Left lung (tissue), 10 donors: ENCODE measurements around the gene MTF1. TPM values are rescaled to one million over a fixed set of nuclear protein-coding genes. Genes with fewer than 3 reads are reported as not detected.

Experiments used
- ATAC-seq: fragments of 200-7000 bp; cut with Tn5 transposase; one replicate; pipeline ENCODE4 v1.9.1; 2020; ENCODE audit warnings: moderate library complexity
- DNase-seq, 4 donors: peaks; one replicate each; pipeline ENCODE4 v3.0.0-alpha.2; 2013 to 2020
- H3K27ac ChIP-seq, 2 donors: fragments of 200-600 bp; sonication (generic) in 1 of 2; one replicate each; pipeline versions ENCODE4 v1.5.0 to v1.8.0; 2020 to 2021
- H3K27me3 ChIP-seq, 2 donors: fragments of 200-600 bp; sonication (generic) in 1 of 2; one replicate each; pipeline versions ENCODE4 v1.5.0 to v1.8.0; 2020 to 2021
- H3K36me3 ChIP-seq, 2 donors: fragments of 200-600 bp; sonication (generic) in 1 of 2; one replicate each; pipeline versions ENCODE4 v1.5.0 to v1.8.0; 2020 to 2021
- H3K4me1 ChIP-seq, 2 donors: fragments of 200-600 bp; one replicate each; pipeline ENCODE4 v1.8.0; 2021
- H3K4me3 ChIP-seq, 2 donors: fragments of 200-600 bp; sonication (generic) in 1 of 2; one replicate each; pipeline versions ENCODE4 v1.5.0 to v1.8.0; 2020 to 2021; ENCODE audit warnings: mild to moderate bottlenecking in 1 of 2
- H3K9me3 ChIP-seq, 2 donors: fragments of 200-600 bp; sonication (generic) in 1 of 2; one replicate each; pipeline versions ENCODE4 v1.5.0 to v1.8.0; 2020 to 2021
- CTCF ChIP-seq, 2 donors: fragments of 200-600 bp; sonication (generic) in 1 of 2; IDR thresholded peaks; one replicate each; pipeline versions ENCODE4 v1.5.0 to v1.8.0; 2021; ENCODE audit warnings: antibody characterized with exemption in 2 of 2
- intact Hi-C, 2 donors: fragments of 100-400 bp; cut with DNase I; formaldehyde crosslinking; loops; one replicate each; pipeline versions ENCODE4 v1.11.2 to v1.14.2; 2022
- polyA plus RNA-seq, 6 donors: library from polyadenylated mRNA; unstranded; fragments of 120-200 nt; gene quantifications; one replicate each; pipeline ENCODE4 v1.2.1, GENCODE V29; 2013; ENCODE audit not compliant: insufficient read length in 6 of 6
- total RNA-seq, 2 donors: library from RNA; stranded (reverse); fragmentation: NEBNext Ultra II Directional; extraction: Animal tissue kit (Norgen Biotek cat#: 25700); gene quantifications; one replicate each; pipeline ENCODE4 v1.2.1, GENCODE V29; 2021
- donor health status: DM: no; HTN: yes; CAD: no.
- donor health status: DM: no; HTN: no; CAD: no.

Gene MTF1
- total and polyA plus RNA-seq, 8 donors = 7.5 to 37.4 (median 9.2) TPM

GRCh38 chr1:37851782-37852210 is 7.6 kb downstream of the MTF1 start:
- H3K9me3 ChIP-seq = no peaks in the 10 kb centered on the region
- no peak for DNase-seq
- no peak for TF ChIP-seq CTCF (IDR thresholded peaks at IDR 0.05)
- intact Hi-C loops = no loop called here
- peak; percentile 42 for ATAC-seq
- peak overlapping the region in 1 of 2 donors; percentile 1 for H3K4me3 ChIP-seq
- H3K36me3 ChIP-seq = peaks cover 0 to 54% of the 10 kb centered on the region in 2 donors
- peak overlapping the region in 1 of 2 donors; percentile 87 for H3K27ac ChIP-seq
- no peaks in the 10 kb centered on the region for H3K27me3 ChIP-seq
- peaks cover 16 to 99% of the 10 kb centered on the region in 2 donors for H3K4me1 ChIP-seq

GRCh38 chr1:37851262-37851661 is 8.1 kb downstream of the MTF1 start:
- Histone ChIP-seq H3K36me3 (peaks cover 0 to 49% of the 10 kb centered on the region in 2 donors), H3K4me1 (peaks cover 16 to 99% of the 10 kb centered on the region in 2 donors), H3K27ac (peak overlapping the region in 1 of 2 donors; percentile 87), H3K27me3 (no peaks in the 10 kb centered on the region), H3K9me3 (no peaks in the 10 kb centered on the region), H3K4me3 (peak overlapping the region in 1 of 2 donors; percentile 1)
- TF ChIP-seq CTCF (IDR thresholded peaks at IDR 0.05) = no peak
- DNase-seq (peak in 1 of 4 donors; percentile 15), ATAC-seq (peak; percentile 25)
- intact Hi-C loops = no loop called here

GRCh38 chr1:37850352-37850955 is 8.9 kb downstream of the MTF1 start:
- TF ChIP-seq CTCF (IDR thresholded peaks at IDR 0.05) = no peak
- peaks cover 0 to 41% of the 10 kb centered on the region in 2 donors for H3K36me3 ChIP-seq
- intact Hi-C loops = no loop called here
- H3K9me3 ChIP-seq = no peaks in the 10 kb centered on the region
- DNase-seq (no peak), ATAC-seq (no peak)
- H3K27ac ChIP-seq = peak overlapping the region in 1 of 2 donors; percentile 87
- peak overlapping the region in 1 of 2 donors; percentile 1 for H3K4me3 ChIP-seq
- H3K4me1 ChIP-seq = peaks cover 16 to 99% of the 10 kb centered on the region in 2 donors
- no peaks in the 10 kb centered on the region for H3K27me3 ChIP-seq

- DNase-seq = no peak
- no peaks in the 10 kb centered on the region for H3K27me3 ChIP-seq
- intact Hi-C loops = no loop called here
- H3K4me1 ChIP-seq = peaks cover 16 to 99% of the 10 kb centered on the region in 2 donors
- H3K27ac ChIP-seq = peak overlapping the region in 1 of 2 donors; percentile 87
- H3K9me3 ChIP-seq = no peaks in the 10 kb centered on the region
- peaks cover 0 to 31% of the 10 kb centered on the region in 2 donors for H3K36me3 ChIP-seq
- H3K4me3 ChIP-seq = no peak overlapping the region
- ATAC-seq = no peak
- TF ChIP-seq CTCF (IDR thresholded peaks at IDR 0.05) = no peak
Observed at GRCh38 chr1:37849480-37849879, 9.9 kb downstream of the MTF1 start.

GRCh38 chr1:37846647-37847339 is 12.6 kb downstream of the MTF1 start:
- peaks cover 0 to 26% of the 10 kb centered on the region in 2 donors for H3K36me3 ChIP-seq
- no peak overlapping the region for H3K4me3 ChIP-seq
- H3K27ac ChIP-seq = peak overlapping the region in 1 of 2 donors; percentile 87
- ATAC-seq = no peak
- no peak for TF ChIP-seq CTCF (IDR thresholded peaks at IDR 0.05)
- H3K9me3 ChIP-seq = no peaks in the 10 kb centered on the region
- peaks cover 13 to 97% of the 10 kb centered on the region in 2 donors for H3K4me1 ChIP-seq
- DNase-seq = no peak
- H3K27me3 ChIP-seq = no peaks in the 10 kb centered on the region
- intact Hi-C loops = no loop called here
